Hepatocyte (in vitro differentiated cells): ENCODE data around the gene TEX22.

ENCODE experiments used
- CTCF ChIP-seq: fragments of 200-600 bp; sonication (generic); IDR thresholded peaks from 2 replicates; pipeline ENCODE4 v1.5.1; 2016; ENCODE audit warnings: antibody characterized with exemption, mild to moderate bottlenecking; ENCODE audit not compliant: poor library complexity
- EZH2 ChIP-seq: fragments of 200-600 bp; sonication (generic); IDR thresholded peaks from 2 replicates; pipeline ENCODE4 v1.6.1; 2016; ENCODE audit warnings: antibody characterized with exemption, mild to moderate bottlenecking, borderline replicate concordance

GRCh38 chr14:105365681-105366080, 32.7 kb upstream of the TEX22 start:
- TF ChIP-seq CTCF: no peak
- no peak for TF ChIP-seq EZH2
